H1 (cell line): Measurements from ENCODE around the gene VSTM4. TPM values are rescaled to one million over a fixed set of nuclear protein-coding genes. Genes with fewer than 3 reads are reported as not detected.

Source experiments
- CTCF ChIA-PET: fragments of 300-600 bp; sonication (Branson Sonifier 250); formaldehyde crosslinking; loops from one replicate; lab custom pipeline; 2021; ENCODE audit not compliant: partially characterized antibody; lab: Charles Lee
- POLR2A ChIA-PET: fragments of 300-600 bp; sonication (Branson Sonifier 250); formaldehyde crosslinking; loops from one replicate; lab custom pipeline; 2021; ENCODE audit warnings: inconsistent platforms; ENCODE audit not compliant: partially characterized antibody; lab: Charles Lee
- DNase-seq, 2 experiments: peaks; one replicate each; pipeline versions ENCODE4 v3.0.0 to v3.0.0-alpha.2; 2010 to 2022; ENCODE audit warnings: low spot score in 2 of 2, low read depth in 1 of 2, mixed read lengths in 1 of 2
- FAIRE-seq: peaks from 2 replicates; lab custom pipeline; 2011; peaks lifted over from hg19 to GRCh38; lab: Jason Lieb, UNC
- H2AFZ ChIP-seq: 2 replicates; pipeline ENCODE4 v1.8.1; 2012; ENCODE audit warnings: low read length, inconsistent platforms
- H2AK5ac ChIP-seq: 2 replicates; pipeline ENCODE4 v1.6.1; 2013; ENCODE audit warnings: low read depth, low read length
- H2BK120ac ChIP-seq: replicated peaks from 2 replicates; pipeline ENCODE3; 2013; ENCODE audit warnings: low read depth, low read length, inconsistent platforms
- H2BK12ac ChIP-seq: 2 replicates; pipeline ENCODE4 v1.6.1; 2013; ENCODE audit warnings: low read depth, low read length
- H2BK15ac ChIP-seq: 2 replicates; pipeline ENCODE4 v1.6.1; 2013; ENCODE audit warnings: low read length
- H2BK20ac ChIP-seq: 2 replicates; pipeline ENCODE4 v1.6.1; 2013; ENCODE audit warnings: low read length
- H2BK5ac ChIP-seq: 2 replicates; pipeline ENCODE4 v1.6.1; 2013; ENCODE audit warnings: low read depth, low read length
- H3K14ac ChIP-seq: 2 replicates; pipeline ENCODE4 v1.6.1; 2013; ENCODE audit warnings: inconsistent platforms; ENCODE audit not compliant: insufficient read length
- H3K18ac ChIP-seq: 2 replicates; pipeline ENCODE4 v1.6.1; 2013; ENCODE audit warnings: low read length; ENCODE audit errors: extremely low read depth
- H3K23ac ChIP-seq: 2 replicates; pipeline ENCODE4 v1.6.1; 2013; ENCODE audit warnings: inconsistent platforms; ENCODE audit not compliant: insufficient read length
- H3K23me2 ChIP-seq: 2 replicates; pipeline ENCODE4 v1.6.1; 2013; ENCODE audit warnings: low read depth, low read length
- H3K27ac ChIP-seq: 2 replicates; pipeline ENCODE4 v1.6.1; 2011; ENCODE audit warnings: low read depth, low read length, inconsistent platforms
- H3K27me3 ChIP-seq, 4 experiments: replicated peaks in 1 of 4; 1 replicate in 1 of 4; 2 replicates in 3 of 4; pipeline versions ENCODE4 v1.6.1 to v1.8.1; 2011 to 2013; ENCODE audit warnings: low read length in 3 of 4, mild to moderate bottlenecking in 3 of 4, inconsistent platforms in 2 of 4, mixed read lengths in 2 of 4, moderate library complexity in 1 of 4; ENCODE audit not compliant: control insufficient read depth in 3 of 4, insufficient read depth in 3 of 4; ENCODE audit errors: extremely low read depth in 1 of 4
- H3K36me3 ChIP-seq, 4 experiments: 2 replicates each; pipeline versions ENCODE4 v1.6.1 to v1.8.1; 2011 to 2013; ENCODE audit warnings: mild to moderate bottlenecking in 4 of 4, low read length in 3 of 4, moderate library complexity in 2 of 4, control low read depth in 1 of 4, inconsistent platforms in 1 of 4; ENCODE audit not compliant: insufficient read depth in 4 of 4, control insufficient read depth in 2 of 4
- H3K4ac ChIP-seq: replicated peaks from 2 replicates; pipeline ENCODE3; 2013; ENCODE audit warnings: low read length, low read depth, mixed read lengths, inconsistent platforms; ENCODE audit not compliant: insufficient read length
- H3K4me1 ChIP-seq, 4 experiments: replicated peaks in 1 of 4; 1 replicate in 1 of 4; 2 replicates in 3 of 4; pipeline versions ENCODE4 v1.6.1 to v1.8.1; 2011 to 2013; ENCODE audit warnings: low read length in 3 of 4, inconsistent platforms in 2 of 4, mixed read lengths in 1 of 4; ENCODE audit not compliant: insufficient read depth in 4 of 4, control insufficient read depth in 3 of 4
- H3K4me2 ChIP-seq, 2 experiments: 2 replicates each; pipeline versions ENCODE4 v1.6.1 to v1.8.1; 2011 to 2013; ENCODE audit warnings: low read depth in 2 of 2, low read length in 2 of 2, control low read depth in 1 of 2, inconsistent platforms in 1 of 2, mild to moderate bottlenecking in 1 of 2; ENCODE audit not compliant: insufficient read depth in 1 of 2
- H3K4me3 ChIP-seq, 4 experiments: fragments of 200-600, 300-600 bp in 1 of 4; sonication (generic), shearing (Covaris generic), sonication (Bioruptor Twin) in 1 of 4; 2 replicates each; pipeline versions ENCODE4 v1.5.1 to v1.8.1; 2011 to 2016; ENCODE audit warnings: low read length in 4 of 4, low read depth in 3 of 4, control low read depth in 2 of 4, inconsistent platforms in 2 of 4, mild to moderate bottlenecking in 2 of 4, mixed read lengths in 1 of 4, moderate library complexity in 1 of 4; ENCODE audit not compliant: insufficient read depth in 2 of 4; ENCODE audit errors: extremely low read depth in 1 of 4
- H3K56ac ChIP-seq: replicated peaks from 2 replicates; pipeline ENCODE3; 2013; ENCODE audit warnings: low read depth, mild to moderate bottlenecking, mixed read lengths, low read length, inconsistent platforms; ENCODE audit not compliant: insufficient read length
- H3K79me1 ChIP-seq: 2 replicates; pipeline ENCODE4 v1.6.1; 2013; ENCODE audit warnings: low read depth, low read length, control low read depth
- H3K79me2 ChIP-seq, 2 experiments: 2 replicates each; pipeline versions ENCODE4 v1.6.1 to v1.8.1; 2012 to 2013; ENCODE audit warnings: low read length in 2 of 2, mild to moderate bottlenecking in 2 of 2, inconsistent platforms in 1 of 2; ENCODE audit not compliant: insufficient read depth in 2 of 2, control insufficient read depth in 1 of 2
- H3K9ac ChIP-seq, 4 experiments: replicated peaks in 1 of 4; 1 replicate in 1 of 4; 2 replicates in 3 of 4; pipeline versions ENCODE4 v1.6.1 to v1.8.1; 2011 to 2013; ENCODE audit warnings: low read depth in 3 of 4, low read length in 3 of 4, control low read depth in 2 of 4, mild to moderate bottlenecking in 2 of 4, moderate library complexity in 2 of 4, inconsistent platforms in 1 of 4; ENCODE audit errors: extremely low read depth in 1 of 4
- H3K9me3 ChIP-seq, 2 experiments: 2 replicates each; pipeline versions ENCODE4 v1.6.1 to v1.8.1; 2012 to 2013; ENCODE audit warnings: mild to moderate bottlenecking in 2 of 2, moderate library complexity in 2 of 2, control low read depth in 1 of 2, inconsistent platforms in 1 of 2, low read depth in 1 of 2, low read length in 1 of 2, mixed read lengths in 1 of 2; ENCODE audit not compliant: insufficient read depth in 2 of 2
- H4K20me1 ChIP-seq, 2 experiments: replicated peaks in 1 of 2; 2 replicates each; pipeline versions ENCODE3 to v1.8.1; 2011 to 2013; ENCODE audit warnings: inconsistent platforms in 2 of 2, low read length in 2 of 2, mild to moderate bottlenecking in 1 of 2; ENCODE audit not compliant: insufficient read depth in 2 of 2, control insufficient read depth in 1 of 2
- H4K5ac ChIP-seq: 2 replicates; pipeline ENCODE4 v1.6.1; 2013; ENCODE audit warnings: low read length, low read depth, mixed read lengths, inconsistent platforms; ENCODE audit not compliant: insufficient read length
- H4K8ac ChIP-seq: 2 replicates; pipeline ENCODE4 v1.8.0; 2013; ENCODE audit warnings: mild to moderate bottlenecking, moderate library complexity, low read length, inconsistent platforms; ENCODE audit not compliant: insufficient read depth; ENCODE audit errors: extremely low read depth
- H4K91ac ChIP-seq: replicated peaks from 2 replicates; pipeline ENCODE3; 2013; ENCODE audit warnings: low read length, mixed read lengths, inconsistent platforms; ENCODE audit not compliant: insufficient read length
- FOSL1 ChIP-seq: IDR thresholded peaks from 2 replicates; pipeline ENCODE4 v1.6.1; 2011; ENCODE audit warnings: mild to moderate bottlenecking, low read depth, low read length, moderate library complexity; ENCODE audit not compliant: insufficient read depth
- KDM1A ChIP-seq: fragments of 200-600, 300-600 bp; sonication (generic); IDR thresholded peaks from 2 replicates; pipeline ENCODE4 v1.7.1; 2016; ENCODE audit warnings: mild to moderate bottlenecking, low read length, borderline replicate concordance
- POU5F1 ChIP-seq: IDR thresholded peaks from 2 replicates; pipeline ENCODE4 v1.6.1; 2011; ENCODE audit warnings: low read depth, mild to moderate bottlenecking, low read length, moderate library complexity
- WGBS, 2 experiments: shearing (Covaris generic) in 1 of 2; methylation state at CpG; one replicate each; pipeline versions ENCODE4 v1.1.6 to v1.1.7; 2013 to 2015; ENCODE audit warnings: low lambda C conversion rate in 2 of 2, mixed read lengths in 2 of 2, inconsistent platforms in 1 of 2, low coverage in 1 of 2, missing lambda C conversion rate in 1 of 2; ENCODE audit not compliant: insufficient replicate concordance in 2 of 2, insufficient coverage in 1 of 2, insufficient read length in 1 of 2; ENCODE audit errors: extremely low coverage in 1 of 2, missing lambda C conversion rate in 1 of 2; 5-methylcytosine and 5-hydroxymethylcytosine counted together
- polyA plus RNA-seq, 7 experiments: library from polyadenylated mRNA; depleted of rRNA in 3 of 7; stranded (reverse) in 5 of 7; unstranded in 2 of 7; fragments of >200 nt in 5 of 7; fragments of 200-250 nt in 2 of 7; gene quantifications; 1 replicate in 5 of 7; 2 replicates in 1 of 7; 4 replicates in 1 of 7; pipeline versions ENCODE4 v1.2.1 to v1.2.3, GENCODE V29; 2011 to 2013; ENCODE audit warnings: missing spikeins in 2 of 7, mixed read lengths in 2 of 7
- total RNA-seq: library from RNA; stranded (reverse); fragmentation: NEBNext Ultra II Directional; extraction: Animal tissue kit (Norgen Biotek cat#: 25700); gene quantifications from 2 replicates; pipeline ENCODE4 v1.2.1, GENCODE V29; 2021

The VSTM4 gene
- total and polyA plus RNA-seq, 2 of the 8 experiments (the other 6 are each of a cell fraction or from before 2014, with no cell fraction given), result 0.48 to 0.73 TPM

DNA sequence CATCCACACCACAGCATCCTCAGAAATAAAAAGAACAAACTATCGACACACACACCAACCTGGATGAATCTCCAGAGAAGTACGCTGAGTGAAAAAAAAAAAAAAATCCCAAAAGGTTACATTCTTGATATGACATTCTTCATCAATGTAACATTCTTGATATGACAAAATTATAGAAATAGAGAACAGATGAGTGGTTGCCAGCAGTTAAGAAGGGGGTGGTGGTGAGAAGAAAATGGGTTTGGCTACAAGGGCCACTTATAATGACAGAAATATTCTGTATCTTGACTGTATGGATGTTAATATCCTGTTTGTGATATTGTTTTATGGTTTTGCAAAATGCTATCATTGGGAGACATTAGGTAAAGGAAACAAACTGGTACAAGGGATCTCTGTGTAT, 36.9 kb downstream of the VSTM4 start:
- H4K20me1 ChIP-seq, result no peaks in the 10 kb centered on the region
- H3K23ac ChIP-seq, result no peak overlapping the region
- no peak overlapping the region for H3K4me2 ChIP-seq
- no peak overlapping the region for H2AK5ac ChIP-seq
- POLR2A ChIA-PET, result no interaction called here
- no peak overlapping the region for H4K91ac ChIP-seq
- no peaks in the 10 kb centered on the region for H3K79me2 ChIP-seq
- H3K79me1 ChIP-seq, result no peaks in the 10 kb centered on the region
- CTCF ChIA-PET, result no interaction called here
- H2BK12ac ChIP-seq, result no peak overlapping the region
- H3K27me3 ChIP-seq, result no peaks in the 10 kb centered on the region; a peak in 3 of 7 replicates
- peaks cover 2 to 13% (median 3%) of the 10 kb centered on the region in 4 experiments for H3K4me1 ChIP-seq
- no peaks in the 10 kb centered on the region for H3K36me3 ChIP-seq
- H3K4ac ChIP-seq, result no peak overlapping the region
- no peak overlapping the region for H2AFZ ChIP-seq
- no peak overlapping the region for H3K27ac ChIP-seq
- H3K9me3 ChIP-seq, result no peaks in the 10 kb centered on the region
- no peak overlapping the region for H2BK120ac ChIP-seq
- no peak overlapping the region for H3K18ac ChIP-seq
- FAIRE-seq (no peak), DNase-seq (no peak)
- no peak overlapping the region for H2BK20ac ChIP-seq
- no peak overlapping the region for H2BK15ac ChIP-seq
- H3K4me3 ChIP-seq, result no peak overlapping the region
- H4K8ac ChIP-seq, result no peak overlapping the region
- no peak for TF ChIP-seq POU5F1
- no peak for TF ChIP-seq FOSL1
- TF ChIP-seq KDM1A, result no peak
- no peak overlapping the region for H3K14ac ChIP-seq
- H2BK5ac ChIP-seq, result no peak overlapping the region
- H3K56ac ChIP-seq, result no peak overlapping the region
- 94% methylated on average over 2 of the region's 2 CpGs; no CpG with 5 or more reads in 1 of the 2 experiments for whole genome bisulfite sequencing, 2 experiments
- no peaks in the 10 kb centered on the region for H3K23me2 ChIP-seq
- no peak overlapping the region for H4K5ac ChIP-seq
- no peak overlapping the region for H3K9ac ChIP-seq
